GM23338 (cell line): ENCODE measurements around the gene FBXW12. TPM values are rescaled to one million over a fixed set of nuclear protein-coding genes. Genes with fewer than 3 reads are reported as not detected.

Source experiments
- ATAC-seq: fragments of 200-7000 bp; cut with Tn5 transposase; 3 replicates; pipeline ENCODE4 v1.9.1; 2020
- DNase-seq: peaks from one replicate; pipeline ENCODE4 v3.0.0-alpha.2; 2015; ENCODE audit warnings: low spot score
- H2AFZ ChIP-seq: fragments of 200-600 bp; sonication (generic); 2 replicates; pipeline ENCODE4 v1.8.0; 2016; ENCODE audit warnings: antibody characterized with exemption, mild to moderate bottlenecking, moderate library complexity
- H3F3A ChIP-seq: fragments of 200-600 bp; sonication (generic); replicated peaks from 2 replicates; pipeline ENCODE4 v1.8.0; 2017; ENCODE audit warnings: antibody characterized with exemption, mixed run types, low read depth
- H3K27ac ChIP-seq: fragments of 200-600 bp; sonication (generic); 2 replicates; pipeline ENCODE4 v1.6.1; 2016; ENCODE audit warnings: low read depth
- H3K27me3 ChIP-seq: fragments of 200-600 bp; sonication (generic); 2 replicates; pipeline ENCODE4 v1.8.0; 2016; ENCODE audit warnings: mild to moderate bottlenecking, mixed run types, moderate library complexity; ENCODE audit not compliant: insufficient read depth
- H3K36me3 ChIP-seq: fragments of 200-600 bp; sonication (generic); 2 replicates; pipeline ENCODE4 v1.8.0; 2016; ENCODE audit warnings: mild to moderate bottlenecking; ENCODE audit not compliant: insufficient read depth
- H3K4me1 ChIP-seq: fragments of 200-600 bp; sonication (generic); 2 replicates; pipeline ENCODE4 v1.8.0; 2016; ENCODE audit warnings: mild to moderate bottlenecking, moderate library complexity; ENCODE audit not compliant: insufficient read depth
- H3K4me2 ChIP-seq: fragments of 200-600 bp; sonication (generic); 2 replicates; pipeline ENCODE4 v1.7.1; 2017; ENCODE audit warnings: mixed run types
- H3K4me3 ChIP-seq: fragments of 200-600 bp; sonication (generic); 2 replicates; pipeline ENCODE4 v1.6.1; 2016; ENCODE audit warnings: mixed run types
- H3K79me2 ChIP-seq: fragments of 200-600 bp; sonication (generic); replicated peaks from 2 replicates; pipeline ENCODE4 v1.8.0; 2017; ENCODE audit warnings: mild to moderate bottlenecking; ENCODE audit not compliant: insufficient read depth
- H3K9me2 ChIP-seq: fragments of 200-600 bp; sonication (generic); 2 replicates; pipeline ENCODE4 v1.8.0; 2017; ENCODE audit not compliant: insufficient read depth
- H4K20me1 ChIP-seq: fragments of 200-600 bp; sonication (generic); replicated peaks from 2 replicates; pipeline ENCODE4 v1.8.0; 2017; ENCODE audit warnings: mild to moderate bottlenecking; ENCODE audit not compliant: insufficient read depth
- H3K27ac Mint-ChIP-seq: 2 replicates; pipeline ENCODE4 v1.8.0; 2020; ENCODE audit warnings: inconsistent platforms, mild to moderate bottlenecking, moderate library complexity, mixed read lengths
- H3K27me3 Mint-ChIP-seq: 3 replicates; pipeline ENCODE4 v1.8.0; 2022; ENCODE audit warnings: low read depth, mild to moderate bottlenecking, moderate library complexity, mixed read lengths, inconsistent platforms; ENCODE audit not compliant: insufficient read depth, poor library complexity
- H3K36me3 Mint-ChIP-seq: 3 replicates; pipeline ENCODE4 v1.8.0; 2021; ENCODE audit warnings: low read depth, mild to moderate bottlenecking, inconsistent platforms, moderate library complexity, mixed read lengths
- H3K4me1 Mint-ChIP-seq: 3 replicates; pipeline ENCODE4 v1.8.0; 2020; ENCODE audit warnings: mild to moderate bottlenecking, inconsistent platforms, mixed read lengths
- H3K4me3 Mint-ChIP-seq: 3 replicates; pipeline ENCODE4 v1.8.0; 2021; ENCODE audit warnings: moderate library complexity, mild to moderate bottlenecking, inconsistent platforms, mixed read lengths
- H3K9me3 Mint-ChIP-seq: 3 replicates; pipeline ENCODE4 v1.8.0; 2020; ENCODE audit warnings: moderate library complexity, mild to moderate bottlenecking, inconsistent platforms, mixed read lengths
- CREB1 ChIP-seq: fragments of 250-450 bp; sonication (Bioruptor Pico); IDR thresholded peaks from 2 replicates; pipeline ENCODE4 v1.5.0; 2020; ENCODE audit warnings: low read depth, mild to moderate bottlenecking, moderate library complexity
- ETS1 ChIP-seq: IDR thresholded peaks from 2 replicates; pipeline ENCODE4 v1.6.1; 2016; ENCODE audit warnings: antibody characterized with exemption
- EZH2 ChIP-seq: fragments of 200-600 bp; sonication (generic); IDR thresholded peaks from one replicate; pipeline ENCODE4 v1.8.0; 2017; ENCODE audit warnings: antibody characterized with exemption, mild to moderate bottlenecking, low read depth; ENCODE audit not compliant: unreplicated experiment
- JUNB ChIP-seq: IDR thresholded peaks from one replicate; pipeline ENCODE4 v1.6.1; 2016; ENCODE audit warnings: antibody characterized with exemption; ENCODE audit not compliant: unreplicated experiment
- NANOG ChIP-seq: IDR thresholded peaks from 2 replicates; pipeline ENCODE4 v1.6.1; 2016; ENCODE audit warnings: antibody characterized with exemption, borderline replicate concordance
- REST ChIP-seq: IDR thresholded peaks from one replicate; pipeline ENCODE4 v1.6.1; 2018; ENCODE audit warnings: antibody characterized with exemption; ENCODE audit not compliant: unreplicated experiment
- STAT1 ChIP-seq: IDR thresholded peaks from one replicate; pipeline ENCODE4 v1.6.1; 2016; ENCODE audit warnings: antibody characterized with exemption; ENCODE audit not compliant: unreplicated experiment
- ZNF114 ChIP-seq: fragments of 250-450 bp; sonication (Bioruptor Pico); IDR thresholded peaks from 2 replicates; pipeline ENCODE4 v1.5.0; 2020; ENCODE audit warnings: mild to moderate bottlenecking, moderate library complexity
- ZNF462 ChIP-seq: fragments of 250-450 bp; sonication (Bioruptor Pico); IDR thresholded peaks from 2 replicates; pipeline ENCODE4 v1.5.0; 2020; ENCODE audit warnings: mild to moderate bottlenecking, moderate library complexity
- polyA plus RNA-seq: library from polyadenylated mRNA; unstranded; fragments of >200 nt; fragmentation: Nextera tagmentation; extraction: Ambion mirVana; gene quantifications from 2 replicates; pipeline ENCODE4 v1.2.1, GENCODE V29; 2016
- total RNA-seq: library from RNA; depleted of rRNA; stranded (reverse); fragments of >200 nt; shearing (Covaris generic); gene quantifications from 2 replicates; pipeline ENCODE4 v1.2.3, GENCODE V29; 2014

Gene FBXW12
- total and polyA plus RNA-seq, 2 experiments from 2014 or later: 0.73 TPM; not detected in 1

- TF ChIP-seq ETS1: no peak
These were observed 63.9 kb downstream of the FBXW12 start (continued) for GRCh38 chr3:48435774-48436476.

- no peak for ATAC-seq
- H3K4me1 ChIP-seq: peaks cover 10% of the 10 kb centered on the region; the same call in 1 of the 2 replicates
These were observed 64.4 kb downstream of the FBXW12 start for GRCh38 chr3:48436477-48436787.

More at GRCh38 chr3:48436477-48436787, 64.4 kb downstream of the FBXW12 start:
- H3F3A ChIP-seq: peaks cover 39% of the 10 kb centered on the region
- Mint-ChIP-seq H3K9me3 (no peaks in the 10 kb centered on the region), H3K36me3 (peaks cover 42% of the 10 kb centered on the region), H3K4me3 (no peak overlapping the region), H3K27me3 (peaks cover 6% of the 10 kb centered on the region), H3K27ac (no peak overlapping the region), H3K4me1 (peaks cover 23% of the 10 kb centered on the region)
- no peak for DNase-seq
- H3K36me3 ChIP-seq: peaks cover 12% of the 10 kb centered on the region
- no peak overlapping the region for H3K4me2 ChIP-seq
- H3K27ac ChIP-seq: no peak overlapping the region
- TF ChIP-seq EZH2: no peak
- TF ChIP-seq ETS1: no peak
- TF ChIP-seq ZNF114 (CRISPR knock-in tag): no peak
- no peak for TF ChIP-seq STAT1
- no peak for TF ChIP-seq NANOG
- TF ChIP-seq JUNB: no peak
- TF ChIP-seq ZNF462 (CRISPR knock-in tag): no peak
- TF ChIP-seq REST: no peak
- no peak for TF ChIP-seq CREB1 (CRISPR knock-in tag)
- H3K4me3 ChIP-seq: no peak overlapping the region
- peaks cover 45% of the 10 kb centered on the region for H3K79me2 ChIP-seq
- H3K27me3 ChIP-seq: no peaks in the 10 kb centered on the region
- no peaks in the 10 kb centered on the region for H3K9me2 ChIP-seq
- peaks cover 2% of the 10 kb centered on the region for H4K20me1 ChIP-seq
- no peak overlapping the region for H2AFZ ChIP-seq
